GM21529 (cell line): ENCODE data around the gene TRMT61B.

Experiments used
- ATAC-seq: cut with Tn5 transposase; IDR thresholded peaks from one replicate; pipeline ENCODE4 v1.9.1; 2021; ENCODE audit not compliant: unreplicated experiment

The TRMT61B gene

DNA sequence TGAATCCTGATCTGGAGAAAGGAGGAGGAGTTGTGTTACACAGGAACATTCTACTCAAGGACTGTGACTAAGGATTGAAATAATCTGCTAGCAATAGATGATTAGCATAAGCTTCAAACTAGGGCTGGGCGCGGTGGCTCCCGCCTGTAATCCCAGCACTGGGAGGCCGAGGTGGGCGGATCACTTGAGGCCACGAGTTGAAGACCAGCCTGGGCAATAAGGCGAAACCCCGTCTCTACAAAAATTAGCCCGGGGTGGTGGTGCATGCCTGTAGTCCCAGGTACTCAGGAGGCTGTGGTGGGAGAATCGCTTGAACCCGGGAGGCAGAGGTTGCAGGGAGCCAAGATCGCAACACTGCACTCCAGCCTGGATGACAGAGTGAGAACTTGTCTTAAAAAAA is 1.5 kb downstream of the TRMT61B start:
- no peak for ATAC-seq

DNA sequence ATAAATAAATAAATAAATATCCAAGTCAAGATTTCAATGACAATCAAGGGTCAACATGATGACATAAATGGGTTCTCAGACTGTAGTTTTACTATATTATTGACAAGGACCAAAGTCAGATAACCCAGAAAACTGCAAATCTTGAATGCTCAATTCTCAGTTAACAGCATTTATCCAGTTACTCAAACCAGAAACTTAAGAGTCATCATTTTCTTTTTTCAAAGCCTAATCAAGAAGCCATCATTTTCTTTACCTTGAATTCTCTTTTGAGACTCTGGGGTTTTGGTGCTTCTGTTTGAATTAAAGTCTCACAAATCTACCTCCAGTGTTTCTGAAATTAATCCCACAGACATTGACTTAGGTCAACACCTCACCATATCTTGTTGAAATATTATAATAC is 14.1 kb downstream of the TRMT61B start:
- no peak for ATAC-seq

DNA sequence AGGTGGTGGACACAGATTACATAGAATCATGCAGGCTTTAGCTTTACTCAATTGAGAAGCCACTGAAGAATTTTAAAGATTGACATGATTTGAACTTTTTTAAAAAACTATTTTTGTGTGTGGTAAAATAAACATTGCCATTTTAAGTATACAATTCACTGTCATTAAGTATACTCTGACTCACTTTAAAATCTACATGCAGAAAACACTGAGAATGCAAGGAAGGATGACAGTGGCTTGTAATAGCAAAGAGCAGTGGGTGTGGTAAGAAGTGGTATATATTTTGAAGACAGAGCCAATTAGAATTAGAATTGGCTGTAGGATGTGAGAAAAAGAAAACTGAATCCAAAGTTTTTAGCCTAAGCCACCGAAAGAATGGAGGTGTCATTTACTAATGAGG is 14.9 kb downstream of the TRMT61B start:
- ATAC-seq = no peak

DNA sequence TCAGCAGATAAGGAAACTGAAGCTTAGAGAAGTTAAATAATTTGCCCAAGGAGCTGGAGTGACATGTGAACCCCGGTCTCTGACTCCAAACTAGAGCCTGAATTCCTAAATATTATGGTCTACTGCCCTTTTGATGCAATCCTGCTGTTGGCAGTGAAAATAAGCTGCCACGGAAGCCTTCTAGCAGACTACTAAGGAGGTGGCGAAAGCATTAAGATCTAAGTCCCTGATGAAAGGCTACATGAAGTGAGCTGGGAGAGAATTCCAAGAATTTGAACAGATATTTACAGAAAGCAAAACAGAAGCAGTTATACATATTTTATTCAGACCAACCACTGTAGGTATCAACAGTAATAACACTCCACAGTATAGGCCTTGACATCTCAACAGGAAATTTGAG is 28.1 kb downstream of the TRMT61B start:
- no peak for ATAC-seq

DNA sequence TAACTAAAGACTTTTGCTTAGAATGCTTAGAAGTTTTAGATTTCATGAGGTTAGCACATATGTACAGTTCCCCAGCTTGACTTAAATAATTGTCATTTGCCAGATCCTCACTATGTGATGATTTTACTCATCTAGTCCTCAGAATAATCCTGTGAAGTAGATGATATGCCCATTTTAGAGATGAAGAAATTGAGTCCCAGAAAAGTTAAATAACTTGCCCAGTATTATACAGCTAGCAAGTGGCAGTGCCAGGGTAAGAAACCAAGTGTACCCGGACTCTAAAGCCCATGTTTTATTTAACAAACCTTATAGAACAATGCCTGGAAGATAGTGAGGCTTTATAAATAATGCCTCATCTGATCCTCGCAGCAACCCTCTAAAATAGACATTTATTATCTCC is 31.1 kb downstream of the TRMT61B start:
- no peak for ATAC-seq

DNA sequence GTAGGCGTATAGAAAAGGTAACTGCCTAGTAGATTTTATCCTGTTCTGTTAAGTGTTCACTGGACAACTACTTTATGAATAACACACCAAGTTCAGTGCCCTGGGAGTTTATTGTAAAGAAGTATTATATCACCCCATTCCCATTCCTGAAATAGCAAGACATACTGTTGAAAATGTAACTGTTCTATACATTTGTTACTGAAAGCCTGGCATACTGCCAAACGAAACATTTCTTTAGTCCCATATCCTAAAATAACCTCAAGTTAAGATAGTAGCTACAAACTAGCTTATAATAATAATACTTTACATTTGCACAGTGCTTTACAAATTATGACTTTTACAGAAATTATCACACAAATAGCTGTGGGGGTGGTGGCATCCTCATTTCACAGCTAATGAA is 34.3 kb downstream of the TRMT61B start:
- ATAC-seq = no peak

DNA sequence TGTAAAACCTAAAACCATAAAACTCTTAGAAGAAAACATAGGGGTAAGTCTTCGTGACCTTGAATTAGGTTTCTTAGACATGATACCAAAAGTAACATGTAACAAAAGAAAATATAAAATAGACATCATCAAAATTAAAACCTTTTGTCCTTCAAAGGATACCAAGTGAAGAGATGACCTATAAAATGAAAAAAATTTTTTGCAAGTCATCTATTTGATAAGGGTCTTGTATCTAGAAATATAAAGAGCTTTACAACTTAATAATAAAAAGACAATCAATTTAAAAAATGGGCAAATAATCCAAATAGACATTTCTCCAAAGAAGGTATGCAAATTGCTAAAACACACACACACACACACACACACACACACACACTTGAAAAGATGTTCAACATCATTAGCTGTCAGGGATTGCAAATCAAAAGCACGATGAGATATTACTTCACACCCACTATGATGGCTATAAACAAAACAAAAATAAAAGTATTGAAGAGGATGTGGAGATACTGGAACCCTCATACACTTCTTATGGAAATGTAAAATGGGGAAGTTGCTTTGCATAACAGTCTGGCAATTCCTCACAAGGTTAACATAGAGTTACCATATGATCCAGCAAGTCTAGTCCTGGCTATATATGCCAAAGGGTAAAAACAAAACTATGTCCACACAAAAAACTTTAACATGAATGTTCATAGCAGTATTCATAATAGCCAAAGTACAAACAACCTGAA is 36.2 kb downstream of the TRMT61B start:
- no peak for ATAC-seq

DNA sequence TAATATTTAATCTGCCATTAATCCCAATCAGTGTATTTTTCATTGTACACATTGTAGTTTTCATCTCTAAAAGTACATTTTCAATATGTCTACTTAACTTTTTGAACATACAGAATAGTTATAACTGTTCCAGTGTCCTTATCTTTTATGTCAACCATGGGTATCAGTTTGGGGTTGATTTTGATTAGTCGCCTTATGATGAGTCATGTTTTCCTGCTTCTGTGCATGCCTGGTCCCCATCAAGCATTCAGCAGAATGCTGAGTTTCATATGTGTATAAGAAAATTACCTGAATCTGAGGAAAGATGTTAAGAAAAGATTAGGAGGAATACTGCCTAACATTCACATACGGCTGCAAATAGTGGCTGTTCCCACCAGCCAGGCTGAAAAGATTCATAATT is 41.7 kb downstream of the TRMT61B start:
- ATAC-seq = no peak

DNA sequence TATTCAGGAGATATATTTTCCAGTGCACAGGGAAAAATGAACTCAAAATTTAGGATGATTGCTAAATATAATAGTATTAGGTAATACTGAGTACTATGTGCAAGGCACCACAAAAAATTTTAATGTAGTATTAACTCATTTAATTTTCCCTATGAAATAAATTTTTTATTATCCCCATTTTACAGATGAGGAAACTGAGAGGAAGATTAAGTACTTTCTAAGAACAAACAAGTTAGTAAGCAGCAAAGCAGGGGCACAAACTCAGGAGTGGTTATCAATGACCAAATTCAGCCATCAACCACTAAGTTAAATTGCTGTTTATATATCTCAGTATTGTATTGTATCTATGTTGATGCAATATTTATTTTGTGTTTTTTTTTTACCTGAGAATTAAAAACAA is 45.2 kb downstream of the TRMT61B start:
- no peak for ATAC-seq

DNA sequence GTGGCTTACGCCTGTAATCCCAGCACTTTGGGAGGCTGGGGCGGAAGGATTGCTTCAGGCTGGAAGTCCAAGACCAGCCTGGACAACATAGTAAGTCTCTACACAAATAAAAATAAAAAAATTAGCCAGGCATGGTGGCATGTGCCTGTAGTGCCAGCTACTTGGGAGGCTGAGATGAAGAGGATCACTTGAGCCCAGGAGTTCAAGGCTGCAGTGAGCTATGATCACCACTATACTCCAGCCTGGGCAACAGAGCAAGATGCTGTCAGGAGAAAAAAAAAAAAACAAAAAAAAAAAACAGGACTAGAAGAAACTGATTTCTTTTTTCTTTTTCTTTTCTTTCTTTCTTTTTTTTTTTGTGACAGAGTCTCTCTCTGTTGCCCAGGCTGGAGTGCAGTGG is 45.9 kb downstream of the TRMT61B start:
- ATAC-seq = no peak

DNA sequence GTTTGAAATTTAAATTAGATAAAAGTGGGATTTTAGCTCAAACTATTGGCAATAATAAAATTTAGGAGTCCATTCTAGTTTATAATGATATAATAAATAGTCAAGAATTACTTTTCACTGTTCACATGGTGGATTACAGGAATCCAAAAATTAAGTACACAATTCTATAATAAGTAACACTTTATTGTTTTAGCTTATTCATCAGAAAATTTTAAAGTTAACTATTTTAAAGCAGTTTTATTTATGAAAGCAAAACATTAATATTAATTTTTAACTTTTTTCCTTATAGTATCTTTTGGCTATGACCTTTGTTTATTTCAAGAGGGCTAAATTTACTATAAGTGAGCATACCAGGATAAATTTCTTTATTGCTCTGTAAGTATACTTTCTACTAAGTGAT is 48.1 kb downstream of the TRMT61B start:
- ATAC-seq = no peak

DNA sequence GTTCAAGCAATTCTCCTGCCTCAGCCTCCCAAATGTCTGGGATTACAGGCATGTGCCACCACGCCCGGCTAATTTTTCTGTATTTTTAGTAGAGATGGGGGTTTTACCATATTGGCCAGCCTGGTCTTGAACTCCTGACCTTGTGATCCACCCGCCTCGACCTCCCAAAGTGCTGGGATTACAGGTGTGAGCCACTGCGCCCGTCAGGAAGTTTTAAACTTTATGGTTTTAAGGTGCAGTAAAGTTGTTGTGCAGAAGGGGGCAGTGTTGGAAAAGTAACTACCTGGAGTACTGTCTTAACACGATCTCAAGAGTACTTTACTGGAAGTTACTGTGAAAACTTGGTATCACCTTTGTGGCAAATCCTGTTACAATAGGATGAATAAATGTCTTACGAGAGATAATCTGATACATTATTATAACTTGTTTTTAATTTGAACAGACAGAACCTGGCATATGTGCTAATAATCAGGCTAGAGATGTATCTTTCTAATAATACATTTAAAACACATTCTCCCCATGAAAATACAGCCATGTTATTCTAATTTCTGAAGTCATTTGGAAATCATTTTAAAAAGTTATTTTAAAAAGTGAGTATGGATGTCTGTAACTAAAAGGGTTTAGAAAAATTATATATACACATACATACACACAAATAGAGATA is 48.7 kb downstream of the TRMT61B start:
- no peak for ATAC-seq

DNA sequence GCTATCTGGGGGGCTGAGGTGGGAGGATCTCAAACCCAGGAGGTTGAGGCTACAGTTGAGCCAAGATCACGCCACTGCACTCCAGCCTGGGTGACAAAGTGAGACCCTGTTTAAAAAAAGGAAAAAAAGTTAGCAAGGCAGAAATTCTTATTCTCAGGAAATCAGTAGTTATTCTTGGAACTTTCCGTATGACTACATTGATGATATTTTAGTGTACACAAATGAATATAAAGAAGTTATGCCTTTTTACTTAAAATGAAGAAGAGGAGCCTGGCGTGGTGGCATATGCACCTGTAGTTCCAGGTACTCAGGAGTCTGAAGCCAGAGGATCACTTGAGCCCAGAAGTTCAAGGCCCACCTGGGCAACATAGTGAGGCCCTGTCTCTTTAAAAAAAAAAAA is 52.1 kb downstream of the TRMT61B start:
- no peak for ATAC-seq

DNA sequence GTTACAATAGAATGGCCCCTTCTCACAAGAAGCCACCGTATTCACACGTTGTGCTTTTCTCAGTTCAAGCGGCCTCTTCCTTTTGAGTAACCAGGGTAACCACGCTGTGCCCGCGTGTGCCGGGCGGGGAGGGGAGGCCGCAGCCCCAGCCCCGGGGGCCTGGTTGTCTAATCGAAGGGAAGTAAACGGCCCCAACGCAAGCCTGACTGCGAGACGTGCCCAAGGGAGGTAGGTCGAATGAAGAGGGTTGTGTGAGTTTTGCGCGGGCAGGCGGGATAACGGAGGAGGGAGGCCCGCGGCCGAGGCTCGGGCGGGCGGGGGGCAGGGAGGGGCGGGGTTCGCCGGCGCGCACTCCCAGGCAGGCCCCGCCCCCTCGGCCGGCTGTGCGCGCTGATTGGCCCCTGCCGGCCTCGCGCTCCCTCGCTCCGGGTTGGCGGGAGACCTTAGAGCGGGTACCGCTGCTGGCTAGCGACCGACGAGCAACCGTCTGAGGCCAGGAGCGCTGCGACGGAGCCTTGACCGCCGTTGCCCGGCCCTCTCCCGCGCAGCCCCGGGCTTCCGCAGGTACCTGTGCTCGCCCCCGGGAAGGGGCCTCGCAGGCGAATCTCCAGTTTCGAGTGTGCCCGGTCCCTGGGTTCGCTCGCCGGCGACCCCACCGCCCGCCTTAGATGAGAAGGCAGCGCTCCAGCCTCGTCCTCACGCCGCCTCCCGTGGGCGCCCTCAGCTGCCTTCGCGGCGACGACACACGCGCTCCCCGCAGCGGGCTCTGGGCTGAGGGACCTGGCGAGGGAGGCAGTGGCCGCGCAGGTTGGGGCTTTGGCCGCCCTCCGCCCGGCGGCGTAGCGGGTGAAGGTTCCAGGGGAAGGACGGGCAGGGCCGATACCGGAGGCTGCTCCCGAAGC is 59.5 kb downstream of the TRMT61B start, which contains the start of gene SPDYA:
TSS of gene SPDYA (plus strand) at position 451 of the 902 bp plus-strand sequence. CDS start 5,181 bp downstream, outside the sequence.
- ATAC-seq = peak; percentile 72

DNA sequence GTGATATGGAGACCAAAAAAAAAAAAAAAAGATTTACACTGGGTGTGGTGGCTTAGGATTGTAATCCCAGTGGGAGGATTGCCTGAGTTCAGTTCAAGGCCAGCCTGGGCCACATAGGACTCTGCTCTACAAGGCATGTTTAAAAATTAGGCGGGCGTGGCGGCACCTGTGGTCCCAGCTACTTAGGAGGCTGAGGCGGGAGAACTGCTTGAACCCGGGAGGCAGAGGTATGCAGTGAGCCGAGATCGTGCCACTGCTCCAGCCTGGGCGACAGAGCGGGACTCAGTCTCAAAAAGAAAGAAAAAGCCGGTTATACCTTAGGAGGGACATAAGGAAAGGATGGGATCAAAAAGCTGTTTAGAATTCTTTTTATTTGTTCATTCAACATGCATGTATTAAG is 60.2 kb downstream of the TRMT61B start:
- ATAC-seq = no peak

DNA sequence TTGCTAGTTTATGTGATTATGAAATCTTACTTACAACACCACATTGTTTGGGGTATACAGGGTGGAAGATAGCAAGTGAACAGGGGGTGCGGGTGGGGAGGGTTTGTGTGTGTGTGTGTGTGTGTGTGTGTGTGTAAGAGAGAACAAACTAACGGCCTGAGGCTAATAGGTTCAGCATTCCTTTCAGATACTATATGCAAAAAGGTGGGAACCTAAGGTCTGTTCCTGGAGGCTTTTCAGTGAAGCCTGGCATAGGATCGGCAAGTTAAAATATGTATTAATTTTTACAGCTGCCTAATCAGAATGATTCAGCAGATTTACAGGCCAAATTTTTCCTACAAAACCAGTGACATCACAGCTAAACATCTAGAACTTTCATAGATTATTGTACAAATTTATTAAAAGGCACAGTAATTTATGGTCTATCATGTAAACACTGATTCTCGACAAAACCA is 67.1 kb downstream of the TRMT61B start:
- ATAC-seq = no peak

DNA sequence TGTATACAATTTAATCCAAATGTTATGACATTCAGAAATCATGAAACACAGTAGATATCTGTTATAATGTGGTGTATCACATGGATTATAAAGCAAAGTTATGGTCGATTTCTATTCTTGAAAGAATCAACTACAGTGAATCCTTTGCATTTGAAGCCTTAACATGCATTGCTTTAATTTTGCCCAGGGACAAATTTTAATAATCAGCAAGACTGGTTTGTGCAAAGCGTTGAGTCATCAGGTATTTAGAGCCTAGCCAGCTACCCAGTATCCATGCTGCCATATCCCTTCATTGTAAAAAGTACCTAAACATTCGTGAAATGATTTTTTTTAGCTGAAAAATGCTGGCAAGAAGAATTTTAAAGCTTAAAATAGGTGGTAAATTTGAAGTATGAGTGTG is 68.4 kb downstream of the TRMT61B start:
- ATAC-seq = no peak
